ENCODE data around the gene REEP3. TPM values are rescaled to one million over a fixed set of nuclear protein-coding genes. Genes with fewer than 3 reads are reported as not detected.

Gene REEP3
- total RNA-seq, 4 donors from 2014 or later = 23.9 to 50.1 (median 36.7) TPM

GRCh38 chr10:63548860-63549259 lies 27.7 kb downstream of the REEP3 start:
- DNase-seq = no peak
- Histone ChIP-seq H3K27me3 (no peaks in the 10 kb centered on the region), H3K36me3 (no peaks in the 10 kb centered on the region), H3K27ac (no peak overlapping the region), H3K4me3 (no peak overlapping the region), H3K9me3 (no peaks in the 10 kb centered on the region), H3K4me1 (peaks cover 0 to 9% (median 4%) of the 10 kb centered on the region in 4 donors)
- intact Hi-C loops (cut with DNase I; ENCODE audit: low total_unique reads) = no loop called here
- in situ Hi-C loops (cut with MboI; ENCODE audit: low pct_ligation_motif_present in 1 of 4, low pct_unique_long_range_greater_than_20kb in 1 of 4, low sequenced_read_pairs in 3 of 4) = no loop called here
- TF ChIP-seq POLR2A (IDR thresholded peaks at IDR 0.05) = no peak

- intact Hi-C loops (cut with DNase I; ENCODE audit: low total_unique reads) = no loop called here
- WGBS, 2 donors (ENCODE audit: low coverage in 1 of 2) = 90 to 91% methylated on average over 3 of the region's 3 CpGs
- DNase-seq = no peak
Measured at GRCh38 chr10:63549810-63550209, 28.6 kb downstream of the REEP3 start.

GRCh38 chr10:63553031-63553430 lies 31.8 kb downstream of the REEP3 start:
- WGBS, 2 donors (ENCODE audit: low coverage in 1 of 2) = 86 to 87% methylated on average over 2 to 4 of the region's 4 CpGs
- Histone ChIP-seq H3K27me3 (no peaks in the 10 kb centered on the region), H3K9me3 (no peaks in the 10 kb centered on the region), H3K27ac (no peak overlapping the region), H3K36me3 (no peaks in the 10 kb centered on the region), H3K4me1 (peaks cover 0 to 15% (median 5%) of the 10 kb centered on the region in 4 donors), H3K4me3 (no peak overlapping the region)
- in situ Hi-C loops (cut with MboI; ENCODE audit: low pct_ligation_motif_present in 1 of 4, low pct_unique_long_range_greater_than_20kb in 1 of 4, low sequenced_read_pairs in 3 of 4) (no loop called here), intact Hi-C loops (cut with DNase I; ENCODE audit: low total_unique reads) (no loop called here)
- TF ChIP-seq POLR2A (IDR thresholded peaks at IDR 0.05) = no peak
- TF ChIP-seq CTCF (IDR thresholded peaks at IDR 0.05) = no peak
- no peak for TF ChIP-seq EP300 (IDR thresholded peaks at IDR 0.05; ENCODE audit: low read depth)
- TF ChIP-seq POLR2AphosphoS5 (IDR thresholded peaks at IDR 0.05) = no peak
- DNase-seq = no peak

More at GRCh38 chr10:63549810-63550209, 28.6 kb downstream of the REEP3 start:
- TF ChIP-seq EP300 (IDR thresholded peaks at IDR 0.05; ENCODE audit: low read depth) (no peak), POLR2AphosphoS5 (IDR thresholded peaks at IDR 0.05) (no peak), CTCF (IDR thresholded peaks at IDR 0.05) (no peak), POLR2A (IDR thresholded peaks at IDR 0.05) (no peak)
- in situ Hi-C loops (cut with MboI; ENCODE audit: low pct_ligation_motif_present in 1 of 4, low pct_unique_long_range_greater_than_20kb in 1 of 4, low sequenced_read_pairs in 3 of 4) = no loop called here
- Histone ChIP-seq H3K9me3 (no peaks in the 10 kb centered on the region), H3K36me3 (no peaks in the 10 kb centered on the region), H3K27me3 (no peaks in the 10 kb centered on the region), H3K4me1 (peaks cover 0 to 5% (median 0%) of the 10 kb centered on the region in 4 donors), H3K27ac (no peak overlapping the region), H3K4me3 (no peak overlapping the region)

GRCh38 chr10:63553473-63553872 lies 32.3 kb downstream of the REEP3 start:
- no peak for DNase-seq
- Histone ChIP-seq H3K36me3 (no peaks in the 10 kb centered on the region), H3K27ac (no peak overlapping the region), H3K4me3 (no peak overlapping the region), H3K27me3 (no peaks in the 10 kb centered on the region), H3K9me3 (no peaks in the 10 kb centered on the region), H3K4me1 (peaks cover 0 to 15% (median 5%) of the 10 kb centered on the region in 4 donors)
- WGBS, 2 donors (ENCODE audit: low coverage in 1 of 2) = 91 to 94% methylated on average over 6 of the region's 6 CpGs
- in situ Hi-C loops (cut with MboI; ENCODE audit: low pct_ligation_motif_present in 1 of 4, low pct_unique_long_range_greater_than_20kb in 1 of 4, low sequenced_read_pairs in 3 of 4) = no loop called here
- intact Hi-C loops (cut with DNase I; ENCODE audit: low total_unique reads) = no loop called here
- TF ChIP-seq POLR2A (IDR thresholded peaks at IDR 0.05) = no peak
- no peak for TF ChIP-seq CTCF (IDR thresholded peaks at IDR 0.05)
- TF ChIP-seq POLR2AphosphoS5 (IDR thresholded peaks at IDR 0.05) = no peak

GRCh38 chr10:63554657-63555056 lies 33.5 kb downstream of the REEP3 start:
- intact Hi-C loops (cut with DNase I; ENCODE audit: low total_unique reads) = no loop called here
- in situ Hi-C loops (cut with MboI; ENCODE audit: low pct_ligation_motif_present in 1 of 4, low pct_unique_long_range_greater_than_20kb in 1 of 4, low sequenced_read_pairs in 3 of 4) = no loop called here
- no peak overlapping the region for H3K27ac ChIP-seq
- WGBS, 2 donors (ENCODE audit: low coverage in 1 of 2) = 79 to 83% methylated on average over 2 of the region's 2 CpGs
- no peaks in the 10 kb centered on the region for H3K36me3 ChIP-seq
- no peaks in the 10 kb centered on the region for H3K9me3 ChIP-seq
- H3K4me3 ChIP-seq = no peak overlapping the region
- H3K27me3 ChIP-seq = no peaks in the 10 kb centered on the region
- DNase-seq = peak; percentile 41
- TF ChIP-seq EP300 (IDR thresholded peaks at IDR 0.05; ENCODE audit: low read depth) = no peak
- TF ChIP-seq CTCF (IDR thresholded peaks at IDR 0.05) = no peak
- TF ChIP-seq POLR2AphosphoS5 (IDR thresholded peaks at IDR 0.05) = no peak
- TF ChIP-seq POLR2A (IDR thresholded peaks at IDR 0.05) = no peak
- H3K4me1 ChIP-seq = peaks cover 0 to 15% (median 5%) of the 10 kb centered on the region in 4 donors

All from transverse colon (tissue), 4 donors.